Thoracic aorta (tissue), 2 donors: Measurements from ENCODE around the gene GSTM3. TPM values are rescaled to one million over a fixed set of nuclear protein-coding genes. Genes with fewer than 3 reads are reported as not detected.
"Not testable (repeated sequence)": the region's sequence is repeated elsewhere in the genome, so short reads cannot be mapped to it uniquely, and the experiment has no call there.

Source experiments
- ATAC-seq: fragments of 150-250 bp; one replicate; pipeline ENCODE4 v1.8.0; 2017; ENCODE audit warnings: low read depth; ENCODE audit not compliant: insufficient number of reproducible peaks, low FRiP score
- DNase-seq: peaks from one replicate; pipeline ENCODE4 v3.0.0-alpha.2; 2020; ENCODE audit warnings: low spot score
- H3K27ac ChIP-seq, 2 donors: fragments of 200-600 bp; sonication (generic); 1 replicate in 1 of 2; 2 replicates in 1 of 2; pipeline ENCODE4 v1.5.1; 2016; ENCODE audit warnings: mild to moderate bottlenecking in 2 of 2, moderate library complexity in 2 of 2
- H3K27me3 ChIP-seq: fragments of 200-600 bp; sonication (generic); replicated peaks from 2 replicates; pipeline ENCODE4 v1.6.0; 2016; ENCODE audit warnings: mild to moderate bottlenecking; ENCODE audit not compliant: insufficient read depth
- H3K36me3 ChIP-seq: fragments of 200-600 bp; sonication (generic); one replicate; pipeline ENCODE4 v1.5.1; 2016
- H3K4me1 ChIP-seq, 2 donors: fragments of 200-600 bp; sonication (generic); 1 replicate in 1 of 2; 2 replicates in 1 of 2; pipeline versions ENCODE4 v1.5.1 to v1.6.0; 2016; ENCODE audit warnings: low read depth in 2 of 2, mild to moderate bottlenecking in 1 of 2; ENCODE audit not compliant: control insufficient read depth in 1 of 2
- H3K4me3 ChIP-seq: fragments of 200-600 bp; sonication (generic); 2 replicates; pipeline ENCODE4 v1.5.1; 2016; ENCODE audit warnings: mild to moderate bottlenecking
- H3K9me3 ChIP-seq: fragments of 200-600 bp; sonication (generic); 2 replicates; pipeline ENCODE4 v1.5.1; 2016
- total RNA-seq, 2 donors: library from RNA; depleted of rRNA; stranded (reverse); fragments of >200 nt; gene quantifications; one replicate each; pipeline versions ENCODE4 v1.1.0 to v1.2.3, GENCODE V29; 2016
- TF ChIP-seq, protein P1 (sequence below): fragments of 200-600 bp; sonication (generic); IDR thresholded peaks from one replicate; pipeline ENCODE4 v1.5.1; 2019; ENCODE audit warnings: antibody characterized with exemption

The GSTM3 gene
- total RNA-seq, 2 donors from 2014 or later = 33.1 to 68.6 TPM

DNA sequence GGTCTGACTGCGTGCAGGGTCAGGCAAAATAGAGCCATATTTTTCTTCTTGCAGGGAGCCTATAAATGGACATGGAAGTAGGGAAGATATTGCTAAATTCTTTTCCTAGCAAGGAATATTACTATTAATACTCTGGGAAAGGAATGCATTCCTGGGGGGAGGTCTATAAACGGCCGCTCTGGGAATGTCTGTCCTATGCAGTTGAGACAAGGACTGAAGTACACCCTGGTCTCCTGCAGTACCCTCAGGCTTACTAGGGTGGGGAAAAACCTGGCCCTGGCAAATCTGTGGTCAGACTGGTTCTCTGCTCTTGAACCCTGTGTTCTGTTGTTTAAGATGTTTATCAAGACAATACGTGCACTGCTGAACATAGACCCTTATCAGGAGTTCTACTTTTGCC, 31.9 kb downstream of the GSTM3 start:
- not testable (repeated sequence) for H3K4me1 ChIP-seq, H3K27me3 ChIP-seq, H3K4me3 ChIP-seq, H3K9me3 ChIP-seq, DNase-seq, H3K27ac ChIP-seq, H3K36me3 ChIP-seq, ATAC-seq

DNA sequence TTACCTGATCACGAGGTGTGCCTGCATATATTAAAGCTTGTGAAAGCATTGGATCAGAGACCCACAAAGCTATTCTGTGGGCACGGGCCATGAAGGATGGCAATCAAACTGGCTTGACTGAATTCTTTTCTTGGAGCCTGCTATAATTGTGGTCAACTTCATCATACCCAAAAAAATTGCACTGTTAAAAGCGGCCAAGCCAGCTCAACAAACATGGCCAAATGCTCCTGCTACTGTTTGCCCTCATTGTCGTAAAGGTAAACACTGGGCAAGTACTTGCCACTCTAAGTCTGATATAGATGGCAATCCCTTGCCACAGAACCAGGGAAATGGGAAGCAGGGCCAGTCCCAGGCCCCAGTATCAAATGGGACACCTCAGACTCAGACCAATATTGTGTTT, 35.4 kb downstream of the GSTM3 start:
- Histone ChIP-seq H3K4me1 (no peaks in the 10 kb centered on the region), H3K9me3 (no peaks in the 10 kb centered on the region), H3K36me3 (no peaks in the 10 kb centered on the region), H3K27me3 (no peaks in the 10 kb centered on the region), H3K4me3 (no peak overlapping the region), H3K27ac (no peak overlapping the region)
- TF ChIP-seq, protein P1, sequence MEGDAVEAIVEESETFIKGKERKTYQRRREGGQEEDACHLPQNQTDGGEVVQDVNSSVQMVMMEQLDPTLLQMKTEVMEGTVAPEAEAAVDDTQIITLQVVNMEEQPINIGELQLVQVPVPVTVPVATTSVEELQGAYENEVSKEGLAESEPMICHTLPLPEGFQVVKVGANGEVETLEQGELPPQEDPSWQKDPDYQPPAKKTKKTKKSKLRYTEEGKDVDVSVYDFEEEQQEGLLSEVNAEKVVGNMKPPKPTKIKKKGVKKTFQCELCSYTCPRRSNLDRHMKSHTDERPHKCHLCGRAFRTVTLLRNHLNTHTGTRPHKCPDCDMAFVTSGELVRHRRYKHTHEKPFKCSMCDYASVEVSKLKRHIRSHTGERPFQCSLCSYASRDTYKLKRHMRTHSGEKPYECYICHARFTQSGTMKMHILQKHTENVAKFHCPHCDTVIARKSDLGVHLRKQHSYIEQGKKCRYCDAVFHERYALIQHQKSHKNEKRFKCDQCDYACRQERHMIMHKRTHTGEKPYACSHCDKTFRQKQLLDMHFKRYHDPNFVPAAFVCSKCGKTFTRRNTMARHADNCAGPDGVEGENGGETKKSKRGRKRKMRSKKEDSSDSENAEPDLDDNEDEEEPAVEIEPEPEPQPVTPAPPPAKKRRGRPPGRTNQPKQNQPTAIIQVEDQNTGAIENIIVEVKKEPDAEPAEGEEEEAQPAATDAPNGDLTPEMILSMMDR = no peak
- ATAC-seq (no peak), DNase-seq (no peak)

DNA sequence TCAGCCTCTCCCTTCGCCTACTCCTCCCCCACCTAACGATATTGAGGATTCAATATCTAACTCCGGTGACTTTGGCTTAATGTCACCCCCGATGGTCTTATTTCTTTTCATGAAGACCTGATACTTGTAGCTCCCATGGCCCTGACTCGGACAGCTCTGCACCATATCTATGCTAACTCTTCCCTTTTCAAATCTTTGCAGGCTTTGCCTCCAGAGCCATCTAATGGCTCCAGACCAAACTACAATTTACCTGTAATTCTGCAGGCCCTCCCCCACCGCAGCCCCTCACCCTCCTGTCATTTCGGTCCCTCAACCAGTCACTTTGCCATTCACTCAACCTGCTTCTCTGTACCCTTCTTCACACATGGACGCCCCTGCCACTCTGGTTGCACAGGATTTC, 36.7 kb downstream of the GSTM3 start:
- Histone ChIP-seq H3K9me3 (no peaks in the 10 kb centered on the region), H3K4me3 (no peak overlapping the region), H3K36me3 (no peaks in the 10 kb centered on the region), H3K27ac (no peak overlapping the region), H3K4me1 (no peaks in the 10 kb centered on the region), H3K27me3 (no peaks in the 10 kb centered on the region)
- DNase-seq (no peak), ATAC-seq (no peak)
- TF ChIP-seq, protein P1 = no peak

DNA sequence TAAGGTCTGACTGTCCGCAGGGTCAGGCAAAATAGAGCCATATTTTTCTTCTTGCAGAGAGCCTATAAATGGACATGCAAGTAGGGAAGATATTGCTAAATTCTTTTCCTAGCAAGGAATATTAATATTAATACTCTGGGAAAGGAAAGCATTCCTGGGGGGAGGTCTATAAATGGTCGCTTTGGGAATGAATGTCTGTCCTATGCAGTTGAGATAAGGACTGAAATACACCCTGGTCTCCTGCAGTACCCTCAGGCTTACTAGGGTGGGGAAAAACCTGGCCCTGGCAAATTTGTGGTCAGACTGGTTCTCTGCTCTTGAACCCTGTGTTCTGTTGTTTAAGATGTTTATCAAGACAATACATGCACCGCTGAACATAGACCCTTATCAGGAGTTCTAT, 37.9 kb downstream of the GSTM3 start:
- not testable (repeated sequence) for DNase-seq, H3K4me1 ChIP-seq, ATAC-seq, H3K9me3 ChIP-seq, H3K36me3 ChIP-seq, H3K4me3 ChIP-seq, H3K27ac ChIP-seq, H3K27me3 ChIP-seq

DNA sequence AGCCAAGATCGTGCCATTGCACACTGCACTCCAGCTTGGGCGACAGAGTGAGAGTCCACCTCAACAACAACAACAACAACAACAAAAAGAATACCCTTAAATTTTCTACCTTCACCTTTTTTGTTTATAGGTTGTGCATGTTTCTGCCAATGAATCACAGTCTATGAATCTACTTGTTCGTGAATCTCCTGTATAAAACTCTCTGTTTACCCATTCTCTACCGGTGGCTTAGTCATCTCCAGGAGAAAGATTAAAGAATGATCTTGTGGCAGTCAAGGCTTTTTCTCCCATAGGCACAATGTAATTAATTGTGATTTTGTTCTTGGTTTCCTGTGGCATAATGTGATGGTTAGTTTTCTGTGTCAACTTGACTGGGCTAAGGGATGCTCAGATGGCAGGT, 43.0 kb downstream of the GSTM3 start:
- H3K27me3 ChIP-seq, H3K36me3 ChIP-seq, H3K4me1 ChIP-seq, H3K9me3 ChIP-seq, DNase-seq, ATAC-seq, H3K4me3 ChIP-seq, H3K27ac ChIP-seq: not testable (repeated sequence)

DNA sequence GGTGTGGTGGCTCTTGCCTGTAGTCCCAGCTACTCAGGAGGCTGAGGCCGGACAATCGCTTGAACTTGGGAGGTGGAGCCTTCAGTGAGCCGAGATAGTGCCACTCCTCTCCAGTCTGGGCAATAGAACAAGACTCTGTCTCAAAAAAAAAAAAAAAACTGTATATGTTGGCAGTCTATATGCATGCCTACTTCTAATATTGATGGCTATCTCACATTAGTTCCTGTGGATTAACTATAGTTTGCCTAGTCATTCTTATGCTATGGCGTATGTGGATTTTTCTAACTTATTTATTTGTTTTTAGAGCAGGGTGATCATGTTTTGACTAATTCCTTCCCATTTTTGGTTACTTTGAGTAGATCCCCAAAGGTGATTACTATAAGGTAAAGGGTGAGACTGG, 43.8 kb downstream of the GSTM3 start:
- Histone ChIP-seq H3K27me3 (no peaks in the 10 kb centered on the region), H3K36me3 (no peaks in the 10 kb centered on the region), H3K4me1 (no peaks in the 10 kb centered on the region), H3K9me3 (no peaks in the 10 kb centered on the region), H3K27ac (no peak overlapping the region), H3K4me3 (no peak overlapping the region)
- DNase-seq (no peak), ATAC-seq (no peak)
- TF ChIP-seq, protein P1 = no peak

DNA sequence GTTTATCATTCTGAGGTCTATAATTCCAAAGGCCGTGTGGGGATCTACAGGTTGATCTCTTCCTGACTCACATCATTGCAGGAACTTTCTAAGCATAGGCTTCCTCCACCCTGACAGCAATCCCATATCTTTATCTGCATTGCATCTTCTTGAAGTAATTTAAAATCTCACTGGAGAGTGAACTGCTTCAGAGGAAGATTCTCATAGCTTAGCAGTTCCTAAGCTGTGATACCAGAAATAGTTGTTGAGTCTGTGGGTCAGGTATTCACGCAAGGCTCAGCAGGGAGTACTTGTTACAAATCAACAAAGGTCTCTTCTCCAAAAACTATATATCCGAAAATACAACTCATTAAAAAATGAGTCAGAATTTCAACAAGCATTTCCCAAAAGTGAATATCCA, 45.7 kb downstream of the GSTM3 start:
- H3K4me1 ChIP-seq, ATAC-seq, H3K27ac ChIP-seq, DNase-seq, H3K36me3 ChIP-seq, H3K9me3 ChIP-seq, H3K27me3 ChIP-seq, H3K4me3 ChIP-seq: not testable (repeated sequence)

DNA sequence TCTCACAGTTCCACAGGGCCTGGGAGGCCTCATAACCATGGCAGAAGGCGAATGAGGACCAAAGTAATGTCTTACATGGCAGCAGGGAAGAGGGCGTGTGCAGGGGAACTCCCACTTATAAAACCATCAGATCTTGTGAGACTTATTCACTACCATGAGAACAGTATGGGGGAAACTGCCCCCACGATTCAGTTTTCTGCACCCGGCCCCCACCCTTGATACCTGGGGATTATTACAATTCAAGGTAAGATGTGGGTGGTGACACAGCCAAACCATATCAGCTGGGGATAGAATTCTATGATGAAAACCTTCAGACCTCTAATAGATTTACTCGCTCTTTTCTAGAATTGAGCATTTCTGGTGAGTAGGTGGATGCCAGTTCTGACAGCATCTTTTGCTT, 46.4 kb downstream of the GSTM3 start:
- H3K4me1 ChIP-seq, H3K9me3 ChIP-seq, ATAC-seq, H3K36me3 ChIP-seq, H3K27ac ChIP-seq, H3K4me3 ChIP-seq, DNase-seq, H3K27me3 ChIP-seq: not testable (repeated sequence)
